HepG2 (cell line): ENCODE data around the gene FAF1. TPM values are rescaled to one million over a fixed set of nuclear protein-coding genes. Genes with fewer than 3 reads are reported as not detected.

Experiments
- ARNT2 ChIP-seq: sonication (generic); formaldehyde crosslinking; IDR thresholded peaks from 2 replicates; pipeline ENCODE4 v1.8.0; 2022; ENCODE audit warnings: mild to moderate bottlenecking, low read depth, missing genetic modification reagents, moderate library complexity
- HDAC6 ChIP-seq: fragments of 200-600 bp; sonication (generic); IDR thresholded peaks from 2 replicates; pipeline ENCODE4 v1.7.0; 2017; ENCODE audit warnings: mild to moderate bottlenecking, antibody characterized with exemption, low read length, low read depth
- ZNF224 ChIP-seq: sonication (generic); formaldehyde crosslinking; IDR thresholded peaks from 2 replicates; pipeline ENCODE4 v1.5.0; 2020; ENCODE audit warnings: mild to moderate bottlenecking, missing genetic modification reagents
- polyA plus RNA-seq, 8 experiments: library from polyadenylated mRNA; depleted of rRNA in 3 of 8; stranded (reverse) in 7 of 8; unstranded in 1 of 8; fragments of >200 nt; fragmentation: Illumina TruSeq in 4 of 8; extraction: Trizol in 4 of 8; gene quantifications; 2 replicates each; pipeline versions ENCODE4 v1.2.1 to v1.2.3, GENCODE V29; 2011 to 2016; ENCODE audit warnings: low read depth in 4 of 8, missing spikeins in 1 of 8, mixed read lengths in 1 of 8; ENCODE audit not compliant: insufficient read depth in 1 of 8
- total RNA-seq, 5 experiments: library from RNA; depleted of rRNA; stranded (reverse); fragments of >200 nt; fragmentation: Illumina TruSeq; extraction: Trizol; gene quantifications; 2 replicates each; pipeline ENCODE4 v1.2.3, GENCODE V29; 2016; ENCODE audit warnings: low read depth in 1 of 5
- TF ChIP-seq, protein P1 (sequence below): sonication (generic); formaldehyde crosslinking; IDR thresholded peaks from 2 replicates; pipeline ENCODE4 v1.5.1; 2020; ENCODE audit warnings: mild to moderate bottlenecking, missing genetic modification reagents
- TF ChIP-seq, protein P2 (sequence below), 2 experiments: sonication (generic) in 1 of 2; formaldehyde crosslinking in 1 of 2; IDR thresholded peaks; 2 replicates each; pipeline versions ENCODE4 v1.6.1 to v1.9.0; 2014 to 2022; ENCODE audit warnings: antibody characterized with exemption in 1 of 2, borderline replicate concordance in 1 of 2, inconsistent platforms in 1 of 2, low read depth in 1 of 2, missing genetic modification reagents in 1 of 2

Gene FAF1
- total and polyA plus RNA-seq, 2 of the 13 experiments (the other 11 are each of a cell fraction or from before 2014, with no cell fraction given) = 19.4 to 63.3 TPM

DNA sequence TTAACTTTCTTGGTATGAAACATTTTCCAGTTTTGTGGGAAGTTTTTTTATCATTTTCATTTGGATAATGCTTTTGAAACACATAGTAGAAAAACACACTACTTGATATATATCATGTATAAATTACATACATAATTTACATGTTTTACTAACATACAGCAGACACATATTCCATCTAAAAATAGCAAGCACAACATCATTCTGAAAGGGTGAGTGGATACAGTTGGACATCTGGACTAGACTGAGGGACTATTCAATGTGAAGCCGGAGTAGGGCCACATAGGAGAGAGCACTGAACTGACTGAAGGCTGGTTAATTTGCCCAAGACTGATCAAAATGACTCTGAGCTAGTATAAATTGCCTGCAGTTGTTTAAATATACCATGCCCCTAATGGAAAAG lies 21.7 kb upstream of the FAF1 start (continued):
- TF ChIP-seq, protein P1, sequence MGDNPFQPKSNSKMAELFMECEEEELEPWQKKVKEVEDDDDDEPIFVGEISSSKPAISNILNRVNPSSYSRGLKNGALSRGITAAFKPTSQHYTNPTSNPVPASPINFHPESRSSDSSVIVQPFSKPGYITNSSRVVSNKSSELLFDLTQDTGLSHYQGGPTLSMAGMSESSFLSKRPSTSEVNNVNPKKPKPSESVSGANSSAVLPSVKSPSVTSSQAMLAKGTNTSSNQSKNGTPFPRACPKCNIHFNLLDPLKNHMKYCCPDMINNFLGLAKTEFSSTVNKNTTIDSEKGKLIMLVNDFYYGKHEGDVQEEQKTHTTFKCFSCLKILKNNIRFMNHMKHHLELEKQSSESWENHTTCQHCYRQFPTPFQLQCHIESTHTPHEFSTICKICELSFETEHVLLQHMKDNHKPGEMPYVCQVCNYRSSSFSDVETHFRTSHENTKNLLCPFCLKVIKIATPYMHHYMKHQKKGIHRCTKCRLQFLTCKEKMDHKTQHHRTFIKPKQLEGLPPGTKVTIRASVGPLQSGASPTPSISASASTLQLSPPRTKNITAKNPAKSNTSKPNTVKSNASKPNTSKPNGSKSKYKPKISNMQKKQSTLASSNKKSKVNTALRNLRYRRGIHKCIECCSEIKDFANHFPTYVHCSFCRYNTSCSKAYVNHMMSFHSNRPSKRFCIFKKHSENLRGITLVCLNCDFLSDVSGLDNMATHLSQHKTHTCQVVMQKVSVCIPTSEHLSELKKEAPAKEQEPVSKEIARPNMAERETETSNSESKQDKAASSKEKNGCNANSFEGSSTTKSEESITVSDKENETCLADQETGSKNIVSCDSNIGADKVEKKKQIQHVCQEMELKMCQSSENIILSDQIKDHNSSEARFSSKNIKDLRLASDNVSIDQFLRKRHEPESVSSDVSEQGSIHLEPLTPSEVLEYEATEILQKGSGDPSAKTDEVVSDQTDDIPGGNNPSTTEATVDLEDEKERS (CRISPR knock-in tag) = no peak
- TF ChIP-seq ZNF224 (no peak), ARNT2 (CRISPR knock-in tag) (no peak), HDAC6 (no peak)
- TF ChIP-seq, protein P2, sequence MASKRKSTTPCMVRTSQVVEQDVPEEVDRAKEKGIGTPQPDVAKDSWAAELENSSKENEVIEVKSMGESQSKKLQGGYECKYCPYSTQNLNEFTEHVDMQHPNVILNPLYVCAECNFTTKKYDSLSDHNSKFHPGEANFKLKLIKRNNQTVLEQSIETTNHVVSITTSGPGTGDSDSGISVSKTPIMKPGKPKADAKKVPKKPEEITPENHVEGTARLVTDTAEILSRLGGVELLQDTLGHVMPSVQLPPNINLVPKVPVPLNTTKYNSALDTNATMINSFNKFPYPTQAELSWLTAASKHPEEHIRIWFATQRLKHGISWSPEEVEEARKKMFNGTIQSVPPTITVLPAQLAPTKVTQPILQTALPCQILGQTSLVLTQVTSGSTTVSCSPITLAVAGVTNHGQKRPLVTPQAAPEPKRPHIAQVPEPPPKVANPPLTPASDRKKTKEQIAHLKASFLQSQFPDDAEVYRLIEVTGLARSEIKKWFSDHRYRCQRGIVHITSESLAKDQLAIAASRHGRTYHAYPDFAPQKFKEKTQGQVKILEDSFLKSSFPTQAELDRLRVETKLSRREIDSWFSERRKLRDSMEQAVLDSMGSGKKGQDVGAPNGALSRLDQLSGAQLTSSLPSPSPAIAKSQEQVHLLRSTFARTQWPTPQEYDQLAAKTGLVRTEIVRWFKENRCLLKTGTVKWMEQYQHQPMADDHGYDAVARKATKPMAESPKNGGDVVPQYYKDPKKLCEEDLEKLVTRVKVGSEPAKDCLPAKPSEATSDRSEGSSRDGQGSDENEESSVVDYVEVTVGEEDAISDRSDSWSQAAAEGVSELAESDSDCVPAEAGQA (IDR thresholded peaks at IDR 0.05; ENCODE audit: low read depth) = no peak
- TF ChIP-seq, protein P2 (CRISPR knock-in tag; IDR thresholded peaks at IDR 0.05; ENCODE audit: borderline replicate concordance) = no peak
- TF ChIP-seq, all 625 proteins: peak for 0
